Mucosa of stomach (tissue), 1 donor: ENCODE measurements around the gene MT1G.
"Not testable (repeated sequence)": the region's sequence is repeated elsewhere in the genome, so short reads cannot be mapped to it uniquely, and the experiment has no call there.

Experiments used
- H3K27me3 ChIP-seq: one replicate; pipeline ENCODE4 v1.7.0; 2013; ENCODE audit warnings: mild to moderate bottlenecking, low read length; ENCODE audit not compliant: control insufficient read depth, insufficient read depth
- H3K36me3 ChIP-seq: one replicate; pipeline ENCODE4 v1.7.0; 2013; ENCODE audit warnings: low read length; ENCODE audit not compliant: control insufficient read depth, insufficient read depth
- H3K4me1 ChIP-seq: one replicate; pipeline ENCODE4 v1.7.0; 2013; ENCODE audit warnings: mild to moderate bottlenecking, low read length; ENCODE audit not compliant: control insufficient read depth, insufficient read depth
- H3K4me3 ChIP-seq: one replicate; pipeline ENCODE4 v1.7.0; 2013; ENCODE audit warnings: low read length
- H3K9ac ChIP-seq: one replicate; pipeline ENCODE4 v1.7.0; 2013; ENCODE audit warnings: mild to moderate bottlenecking, low read length, moderate library complexity
- H3K9me3 ChIP-seq: one replicate; pipeline ENCODE4 v1.7.0; 2013; ENCODE audit warnings: mild to moderate bottlenecking, low read length, moderate library complexity; ENCODE audit not compliant: control insufficient read depth
- donor health status: Pancreatic carcinoma.

MT1G gene

GRCh38 chr16:56667581-56668571 is at the start of gene MT1G:
TSS of gene MT1G (minus strand) at chr16:56668065. CDS start at chr16:56667993, 72 bp downstream.
- peaks cover 27% of the 10 kb centered on the region for H3K4me1 ChIP-seq
- H3K4me3 ChIP-seq = peak within 1 kb of the TSS; percentile 69
- H3K27me3 ChIP-seq = peaks cover 39% of the 10 kb centered on the region
- H3K36me3 ChIP-seq = no peaks in the 10 kb centered on the region
- peak within 1 kb of the TSS; percentile 96 for H3K9ac ChIP-seq
- no peaks in the 10 kb centered on the region for H3K9me3 ChIP-seq

- H3K36me3 ChIP-seq, H3K4me1 ChIP-seq, H3K9ac ChIP-seq, H3K4me3 ChIP-seq, H3K27me3 ChIP-seq, H3K9me3 ChIP-seq: not testable (repeated sequence)
These were observed 49.7 kb upstream of the MT1G start for GRCh38 chr16:56717532-56717931.

- Histone ChIP-seq H3K36me3 (no peaks in the 10 kb centered on the region), H3K4me3 (no peak overlapping the region), H3K27me3 (no peaks in the 10 kb centered on the region), H3K9me3 (no peaks in the 10 kb centered on the region), H3K4me1 (no peaks in the 10 kb centered on the region), H3K9ac (no peak overlapping the region)
These were observed 48.9 kb upstream of the MT1G start for GRCh38 chr16:56716761-56717160.

- Histone ChIP-seq H3K9me3 (no peaks in the 10 kb centered on the region), H3K9ac (no peak overlapping the region), H3K36me3 (no peaks in the 10 kb centered on the region), H3K4me3 (no peak overlapping the region), H3K27me3 (no peaks in the 10 kb centered on the region), H3K4me1 (no peaks in the 10 kb centered on the region)
These were observed 47.3 kb upstream of the MT1G start for GRCh38 chr16:56715126-56715525.

GRCh38 chr16:56713794-56714193 is 45.9 kb upstream of the MT1G start:
- Histone ChIP-seq H3K9ac (no peak overlapping the region), H3K9me3 (no peaks in the 10 kb centered on the region), H3K4me3 (no peak overlapping the region), H3K36me3 (no peaks in the 10 kb centered on the region), H3K27me3 (no peaks in the 10 kb centered on the region), H3K4me1 (no peaks in the 10 kb centered on the region)

GRCh38 chr16:56711862-56712261 is 44.0 kb upstream of the MT1G start:
- no peak overlapping the region for H3K4me3 ChIP-seq
- H3K27me3 ChIP-seq = no peaks in the 10 kb centered on the region
- H3K9me3 ChIP-seq = no peaks in the 10 kb centered on the region
- H3K4me1 ChIP-seq = no peaks in the 10 kb centered on the region
- no peak overlapping the region for H3K9ac ChIP-seq
- no peaks in the 10 kb centered on the region for H3K36me3 ChIP-seq

GRCh38 chr16:56710181-56710737 is 42.4 kb upstream of the MT1G start:
- H3K36me3 ChIP-seq = no peaks in the 10 kb centered on the region

GRCh38 chr16:56709443-56710040 is 41.7 kb upstream of the MT1G start:
- Histone ChIP-seq H3K27me3 (no peaks in the 10 kb centered on the region), H3K36me3 (no peaks in the 10 kb centered on the region), H3K4me3 (no peak overlapping the region), H3K4me1 (no peaks in the 10 kb centered on the region), H3K9ac (no peak overlapping the region), H3K9me3 (no peaks in the 10 kb centered on the region)

More at GRCh38 chr16:56710181-56710737, 42.4 kb upstream of the MT1G start:
- Histone ChIP-seq H3K4me3 (no peak overlapping the region), H3K9ac (no peak overlapping the region), H3K9me3 (no peaks in the 10 kb centered on the region), H3K4me1 (no peaks in the 10 kb centered on the region), H3K27me3 (no peaks in the 10 kb centered on the region)

- H3K27me3 ChIP-seq = no peaks in the 10 kb centered on the region
- no peak overlapping the region for H3K4me3 ChIP-seq
- no peaks in the 10 kb centered on the region for H3K4me1 ChIP-seq
- no peaks in the 10 kb centered on the region for H3K36me3 ChIP-seq
- H3K9me3 ChIP-seq = no peaks in the 10 kb centered on the region
- H3K9ac ChIP-seq = no peak overlapping the region
These were observed 40.9 kb upstream of the MT1G start for GRCh38 chr16:56708525-56709442.

- no peak overlapping the region for H3K4me3 ChIP-seq
- H3K36me3 ChIP-seq = no peaks in the 10 kb centered on the region
- H3K4me1 ChIP-seq = peaks cover 4% of the 10 kb centered on the region
- no peaks in the 10 kb centered on the region for H3K27me3 ChIP-seq
- H3K9me3 ChIP-seq = no peaks in the 10 kb centered on the region
- H3K9ac ChIP-seq = no peak overlapping the region
These were observed 35.0 kb upstream of the MT1G start for GRCh38 chr16:56702836-56703235.

- H3K9ac ChIP-seq = no peak overlapping the region
- H3K4me3 ChIP-seq = no peak overlapping the region
- H3K27me3 ChIP-seq = no peaks in the 10 kb centered on the region
- H3K36me3 ChIP-seq = no peaks in the 10 kb centered on the region
- H3K4me1 ChIP-seq = peaks cover 4% of the 10 kb centered on the region
- no peaks in the 10 kb centered on the region for H3K9me3 ChIP-seq
These were observed 33.7 kb upstream of the MT1G start for GRCh38 chr16:56701534-56701933.
